SK-N-SH (cell line): Measurements from ENCODE around the gene TDRKH. TPM values are rescaled to one million over a fixed set of nuclear protein-coding genes. Genes with fewer than 3 reads are reported as not detected.

ENCODE experiments used
- CTCF ChIA-PET: fragments of 300-600, 350-600 bp; formaldehyde crosslinking; extraction: SDS; loops from one replicate; lab custom pipeline; 2021; lab: Yijun Ruan, JAX
- POLR2A ChIA-PET: fragments of 350-600 bp; sonication (Branson Sonifier 250); formaldehyde crosslinking; extraction: SDS; loops from one replicate; lab custom pipeline; 2020; ENCODE audit warnings: antibody characterized with exemption, inconsistent platforms; lab: Yijun Ruan, JAX
- DNase-seq: peaks from one replicate; pipeline ENCODE4 v3.0.0; 2012
- H2AFZ ChIP-seq: fragments of 200-600 bp; sonication (generic); 2 replicates; pipeline ENCODE4 v1.8.1; 2016; ENCODE audit warnings: antibody characterized with exemption, mild to moderate bottlenecking, low read depth
- H3F3A ChIP-seq: fragments of 200-600 bp; sonication (generic); replicated peaks from 2 replicates; pipeline ENCODE3; 2016; ENCODE audit warnings: antibody characterized with exemption, mild to moderate bottlenecking; ENCODE audit not compliant: insufficient read depth
- H3K27ac ChIP-seq, 2 experiments: fragments of 200-500 bp in 1 of 2; fragments of 200-600 bp in 1 of 2; sonication (Bioruptor generic) in 1 of 2; sonication (generic), shearing (Covaris generic) in 1 of 2; 2 replicates each; pipeline versions ENCODE4 v1.5.1 to v1.6.1; 2014 to 2016; ENCODE audit warnings: low read depth in 2 of 2, inconsistent platforms in 1 of 2, low read length in 1 of 2, mild to moderate bottlenecking in 1 of 2, mixed read lengths in 1 of 2
- H3K27me3 ChIP-seq: fragments of 200-600 bp; sonication (generic), shearing (Covaris generic); 2 replicates; pipeline ENCODE4 v1.6.1; 2016; ENCODE audit warnings: mixed run types; ENCODE audit not compliant: insufficient read depth
- H3K36me3 ChIP-seq, 2 experiments: fragments of 200-500 bp in 1 of 2; fragments of 200-600 bp in 1 of 2; sonication (Bioruptor generic) in 1 of 2; sonication (generic) in 1 of 2; replicated peaks in 1 of 2; 2 replicates each; pipeline versions ENCODE3 to v1.5.1; 2014 to 2016; ENCODE audit warnings: low read length in 1 of 2, mild to moderate bottlenecking in 1 of 2; ENCODE audit not compliant: insufficient read depth in 2 of 2, control insufficient read depth in 1 of 2
- H3K4me1 ChIP-seq, 2 experiments: fragments of 200-500 bp in 1 of 2; fragments of 200-600 bp in 1 of 2; sonication (Bioruptor generic) in 1 of 2; sonication (generic), shearing (Covaris generic) in 1 of 2; 2 replicates each; pipeline versions ENCODE4 v1.5.1 to v1.6.1; 2014 to 2016; ENCODE audit warnings: low read depth in 1 of 2, low read length in 1 of 2, mixed run types in 1 of 2; ENCODE audit not compliant: insufficient read depth in 2 of 2, control insufficient read depth in 1 of 2
- H3K4me2 ChIP-seq: fragments of 200-600 bp; sonication (generic), shearing (Covaris generic); 2 replicates; pipeline ENCODE4 v1.6.1; 2017; ENCODE audit warnings: mixed run types
- H3K4me3 ChIP-seq, 2 experiments: fragments of 200-500 bp in 1 of 2; fragments of 200-600 bp in 1 of 2; sonication (Bioruptor generic) in 1 of 2; sonication (generic), shearing (Covaris generic) in 1 of 2; 2 replicates each; pipeline versions ENCODE4 v1.5.1 to v1.8.1; 2014 to 2016; ENCODE audit warnings: low read depth in 2 of 2, inconsistent platforms in 1 of 2, low read length in 1 of 2, mild to moderate bottlenecking in 1 of 2, mixed read lengths in 1 of 2, moderate library complexity in 1 of 2
- H3K79me2 ChIP-seq: fragments of 200-600 bp; sonication (generic); 2 replicates; pipeline ENCODE4 v1.8.1; 2017; ENCODE audit warnings: mild to moderate bottlenecking; ENCODE audit not compliant: insufficient read depth
- H3K9ac ChIP-seq: fragments of 200-600 bp; sonication (generic); 2 replicates; pipeline ENCODE4 v1.6.1; 2017; ENCODE audit warnings: mixed run types
- H3K9me2 ChIP-seq: fragments of 200-600 bp; sonication (generic); 2 replicates; pipeline ENCODE4 v1.6.1; 2017; ENCODE audit warnings: mixed run types
- H3K9me3 ChIP-seq: fragments of 200-600 bp; sonication (generic); 2 replicates; pipeline ENCODE4 v1.6.1; 2017; ENCODE audit warnings: mixed run types, mild to moderate bottlenecking, moderate library complexity
- H4K20me1 ChIP-seq: fragments of 200-600 bp; sonication (generic); 2 replicates; pipeline ENCODE4 v1.6.1; 2017; ENCODE audit warnings: mild to moderate bottlenecking, mixed run types; ENCODE audit not compliant: insufficient read depth
- EP300 ChIP-seq, 2 experiments: IDR thresholded peaks; 2 replicates each; pipeline versions ENCODE4 v1.4.0 to v1.6.1; 2012; ENCODE audit warnings: borderline replicate concordance in 1 of 2, low read depth in 1 of 2, low read length in 1 of 2
- FOSL2 ChIP-seq: IDR thresholded peaks from 2 replicates; pipeline ENCODE4 v1.4.0; 2012; ENCODE audit warnings: low read depth, mild to moderate bottlenecking, moderate library complexity, borderline replicate concordance
- FOXJ3 ChIP-seq: sonication (generic); formaldehyde crosslinking; IDR thresholded peaks from 2 replicates; pipeline ENCODE4 v1.5.1; 2020; ENCODE audit warnings: mild to moderate bottlenecking, missing genetic modification reagents
- FOXM1 ChIP-seq: IDR thresholded peaks from 2 replicates; pipeline ENCODE4 v1.4.0; 2012; ENCODE audit warnings: low read depth, mild to moderate bottlenecking
- JUND ChIP-seq: IDR thresholded peaks from 2 replicates; pipeline ENCODE4 v1.4.0; 2012
- NFIC ChIP-seq: IDR thresholded peaks from 2 replicates; pipeline ENCODE4 v1.4.0; 2012; ENCODE audit warnings: borderline replicate concordance
- RAD21 ChIP-seq: IDR thresholded peaks from 2 replicates; pipeline ENCODE4 v1.6.1; 2012; ENCODE audit warnings: mild to moderate bottlenecking, low read length
- RCOR1 ChIP-seq: fragments of 150-350 bp; IDR thresholded peaks from 2 replicates; pipeline ENCODE4 v1.6.1; 2017; ENCODE audit warnings: antibody characterized with exemption, low read length
- SIN3A ChIP-seq: IDR thresholded peaks from 2 replicates; pipeline ENCODE4 v1.6.1; 2012; ENCODE audit warnings: low read depth, mild to moderate bottlenecking, low read length, moderate library complexity, borderline replicate concordance
- TAF1 ChIP-seq: IDR thresholded peaks from 2 replicates; pipeline ENCODE4 v1.6.1; 2012; ENCODE audit warnings: low read depth, mild to moderate bottlenecking, low read length, moderate library complexity, borderline replicate concordance
- TEAD4 ChIP-seq: IDR thresholded peaks from 2 replicates; pipeline ENCODE4 v1.4.0; 2012; ENCODE audit warnings: mild to moderate bottlenecking, borderline replicate concordance; ENCODE audit not compliant: insufficient read depth
- USF1 ChIP-seq: IDR thresholded peaks from 2 replicates; pipeline ENCODE4 v1.4.0; 2012; ENCODE audit warnings: low read depth, borderline replicate concordance
- USF2 ChIP-seq: fragments of 150-350 bp; IDR thresholded peaks from 2 replicates; pipeline ENCODE4 v1.6.1; 2017; ENCODE audit warnings: antibody characterized with exemption, low read length, low read depth, borderline replicate concordance
- WGBS: methylation state at CpG from one replicate; pipeline ENCODE4 v1.1.6; 2017; ENCODE audit warnings: low lambda C conversion rate; 5-methylcytosine and 5-hydroxymethylcytosine counted together
- polyA plus RNA-seq, 3 experiments: library from polyadenylated mRNA; depleted of rRNA; stranded (reverse); fragments of >200 nt; gene quantifications; 2 replicates each; pipeline ENCODE4 v1.2.3, GENCODE V29; 2012
- TF ChIP-seq, protein P1 (sequence below): fragments of 150-350 bp; IDR thresholded peaks from 2 replicates; pipeline ENCODE4 v1.6.1; 2016; ENCODE audit warnings: mild to moderate bottlenecking, low read depth, low read length
- TF ChIP-seq, protein P2 (sequence below): IDR thresholded peaks from 2 replicates; pipeline ENCODE4 v1.4.0; 2012; ENCODE audit warnings: low read depth, borderline replicate concordance
- TF ChIP-seq, protein P3 (sequence below): fragments of 200-600 bp; sonication (generic); IDR thresholded peaks from 2 replicates; pipeline ENCODE4 v1.6.1; 2017; ENCODE audit warnings: antibody characterized with exemption, mild to moderate bottlenecking, moderate library complexity

Gene TDRKH
- polyA plus RNA-seq, 1 of the 3 experiments (the other 2 are of a cell fraction) = 1.9 TPM

GRCh38 chr1:151790071-151790939 is at the start of gene TDRKH (continued):
- TF ChIP-seq FOSL2 (no peak), JUND (no peak), TAF1 (peak; percentile 40; the same call in 1 of the 2 replicates), TEAD4 (no peak), USF2 (no peak)
- TF ChIP-seq, protein P1, sequence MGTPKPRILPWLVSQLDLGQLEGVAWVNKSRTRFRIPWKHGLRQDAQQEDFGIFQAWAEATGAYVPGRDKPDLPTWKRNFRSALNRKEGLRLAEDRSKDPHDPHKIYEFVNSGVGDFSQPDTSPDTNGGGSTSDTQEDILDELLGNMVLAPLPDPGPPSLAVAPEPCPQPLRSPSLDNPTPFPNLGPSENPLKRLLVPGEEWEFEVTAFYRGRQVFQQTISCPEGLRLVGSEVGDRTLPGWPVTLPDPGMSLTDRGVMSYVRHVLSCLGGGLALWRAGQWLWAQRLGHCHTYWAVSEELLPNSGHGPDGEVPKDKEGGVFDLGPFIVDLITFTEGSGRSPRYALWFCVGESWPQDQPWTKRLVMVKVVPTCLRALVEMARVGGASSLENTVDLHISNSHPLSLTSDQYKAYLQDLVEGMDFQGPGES = peak; percentile 93
- TF ChIP-seq, protein P2, sequence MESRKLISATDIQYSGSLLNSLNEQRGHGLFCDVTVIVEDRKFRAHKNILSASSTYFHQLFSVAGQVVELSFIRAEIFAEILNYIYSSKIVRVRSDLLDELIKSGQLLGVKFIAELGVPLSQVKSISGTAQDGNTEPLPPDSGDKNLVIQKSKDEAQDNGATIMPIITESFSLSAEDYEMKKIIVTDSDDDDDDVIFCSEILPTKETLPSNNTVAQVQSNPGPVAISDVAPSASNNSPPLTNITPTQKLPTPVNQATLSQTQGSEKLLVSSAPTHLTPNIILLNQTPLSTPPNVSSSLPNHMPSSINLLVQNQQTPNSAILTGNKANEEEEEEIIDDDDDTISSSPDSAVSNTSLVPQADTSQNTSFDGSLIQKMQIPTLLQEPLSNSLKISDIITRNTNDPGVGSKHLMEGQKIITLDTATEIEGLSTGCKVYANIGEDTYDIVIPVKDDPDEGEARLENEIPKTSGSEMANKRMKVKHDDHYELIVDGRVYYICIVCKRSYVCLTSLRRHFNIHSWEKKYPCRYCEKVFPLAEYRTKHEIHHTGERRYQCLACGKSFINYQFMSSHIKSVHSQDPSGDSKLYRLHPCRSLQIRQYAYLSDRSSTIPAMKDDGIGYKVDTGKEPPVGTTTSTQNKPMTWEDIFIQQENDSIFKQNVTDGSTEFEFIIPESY = no peak

DNA sequence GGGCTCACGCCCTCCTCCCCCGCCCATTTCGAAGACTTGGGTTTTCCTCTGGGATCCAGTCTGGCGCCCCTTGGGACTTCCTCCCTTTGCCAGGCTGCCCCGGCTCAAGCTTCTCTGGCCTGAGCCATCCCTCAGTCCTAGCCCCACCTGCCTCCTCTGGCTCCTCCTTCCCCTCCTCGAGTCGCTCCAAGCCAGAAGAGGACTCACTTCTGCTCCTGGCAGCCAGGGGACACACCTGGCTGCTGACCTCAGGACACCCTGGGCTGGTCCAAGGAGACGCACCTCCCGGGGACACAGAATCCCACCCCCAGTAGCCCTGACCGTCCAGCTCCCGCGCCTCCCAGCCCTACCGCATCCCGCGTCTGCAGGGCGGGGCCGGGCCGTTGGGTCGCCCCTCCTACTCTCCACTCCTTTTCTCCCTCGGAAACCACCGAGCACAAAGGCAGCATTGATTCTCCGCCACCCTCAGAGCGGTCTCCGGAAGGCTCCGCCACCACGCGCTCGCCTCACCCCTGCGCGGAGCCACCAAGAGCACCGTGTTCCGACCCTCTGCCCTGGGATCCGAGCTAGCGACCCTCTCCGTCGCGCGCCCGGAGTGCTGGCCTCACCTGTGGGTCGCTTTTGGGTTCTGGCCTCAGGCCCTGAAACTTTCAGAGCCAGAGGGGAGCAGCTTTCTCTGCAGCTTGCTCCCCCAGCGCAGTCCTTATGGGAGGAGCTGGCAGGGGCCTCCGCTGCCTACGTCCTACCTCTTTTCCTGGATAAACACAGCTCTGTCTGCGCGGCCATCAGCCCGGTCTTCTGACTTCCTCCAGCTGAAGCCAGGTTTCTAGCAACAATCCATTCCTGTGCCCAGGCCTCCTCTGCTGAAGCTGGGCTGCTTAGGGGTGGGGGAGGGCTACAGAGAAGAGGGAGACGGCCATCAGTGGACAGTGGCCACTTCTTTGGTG is 49.4 kb upstream of the TDRKH start, which contains the start of gene C2CD4D:
TSS of gene C2CD4D (minus strand) at position 364 of the 947 bp plus-strand sequence. CDS start 831 bp downstream, outside the sequence.
- H3K9ac ChIP-seq = no peak within 1 kb of the TSS
- H3K9me3 ChIP-seq = no peaks in the 10 kb centered on the region
- H3K4me1 ChIP-seq = peaks cover 0 to 8% of the 10 kb centered on the region in 2 experiments; a peak in 1 of 4 replicates
- H3K27ac ChIP-seq = no peak within 1 kb of the TSS; a peak in 1 of 4 replicates
- no peaks in the 10 kb centered on the region for H3K36me3 ChIP-seq
- H3K4me3 ChIP-seq = no peak within 1 kb of the TSS
- WGBS = 88% methylated on average over 45 of the region's 47 CpGs
- H3F3A ChIP-seq = no peaks in the 10 kb centered on the region
- no peaks in the 10 kb centered on the region for H3K9me2 ChIP-seq
- H3K27me3 ChIP-seq = no peaks in the 10 kb centered on the region
- CTCF ChIA-PET = interaction anchor here (0.9 to 2.5 kb wide), 4 partner anchors 10 to 246 kb away, joined by 3 to 7 read pairs (median 5); partner anchors contain the start of gene CELF3
- H2AFZ ChIP-seq = no peak within 1 kb of the TSS
- H4K20me1 ChIP-seq = no peaks in the 10 kb centered on the region
- no peak for DNase-seq
- H3K79me2 ChIP-seq = no peaks in the 10 kb centered on the region
- POLR2A ChIA-PET = no interaction called here
- no peak within 1 kb of the TSS for H3K4me2 ChIP-seq
- TF ChIP-seq USF1 (no peak), SIN3A (no peak), RCOR1 (no peak), NFIC (no peak), RAD21 (no peak), EP300 (IDR thresholded peaks at IDR 0.05; ENCODE audit: borderline replicate concordance in 1 of 2, low read depth in 1 of 2, low read length in 1 of 2) (no peak), USF2 (no peak), JUND (no peak), FOXJ3 (CRISPR knock-in tag) (no peak), FOXM1 (no peak)
- TF ChIP-seq, protein P3, sequence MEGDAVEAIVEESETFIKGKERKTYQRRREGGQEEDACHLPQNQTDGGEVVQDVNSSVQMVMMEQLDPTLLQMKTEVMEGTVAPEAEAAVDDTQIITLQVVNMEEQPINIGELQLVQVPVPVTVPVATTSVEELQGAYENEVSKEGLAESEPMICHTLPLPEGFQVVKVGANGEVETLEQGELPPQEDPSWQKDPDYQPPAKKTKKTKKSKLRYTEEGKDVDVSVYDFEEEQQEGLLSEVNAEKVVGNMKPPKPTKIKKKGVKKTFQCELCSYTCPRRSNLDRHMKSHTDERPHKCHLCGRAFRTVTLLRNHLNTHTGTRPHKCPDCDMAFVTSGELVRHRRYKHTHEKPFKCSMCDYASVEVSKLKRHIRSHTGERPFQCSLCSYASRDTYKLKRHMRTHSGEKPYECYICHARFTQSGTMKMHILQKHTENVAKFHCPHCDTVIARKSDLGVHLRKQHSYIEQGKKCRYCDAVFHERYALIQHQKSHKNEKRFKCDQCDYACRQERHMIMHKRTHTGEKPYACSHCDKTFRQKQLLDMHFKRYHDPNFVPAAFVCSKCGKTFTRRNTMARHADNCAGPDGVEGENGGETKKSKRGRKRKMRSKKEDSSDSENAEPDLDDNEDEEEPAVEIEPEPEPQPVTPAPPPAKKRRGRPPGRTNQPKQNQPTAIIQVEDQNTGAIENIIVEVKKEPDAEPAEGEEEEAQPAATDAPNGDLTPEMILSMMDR = no peak
- TF ChIP-seq, protein P2 = no peak
